Uterus (tissue), 2 donors: Measurements from ENCODE around the gene KCNJ11.

Experiments used
- POLR2A ChIP-seq, 2 donors: fragments of 450-650 bp; IDR thresholded peaks; one replicate each; pipeline ENCODE4 v1.6.1; 2016; ENCODE audit warnings: antibody characterized with exemption in 2 of 2, mild to moderate bottlenecking in 1 of 2, moderate library complexity in 1 of 2
- TF ChIP-seq, protein P1 (sequence below), 4 experiments: fragments of 200-600 bp in 2 of 4; fragments of 450-650 bp in 2 of 4; sonication (generic) in 2 of 4; IDR thresholded peaks; one replicate each; pipeline ENCODE4 v1.5.1; 2016 to 2019; ENCODE audit warnings: antibody characterized with exemption in 4 of 4, mild to moderate bottlenecking in 2 of 4, moderate library complexity in 1 of 4

- TF ChIP-seq, protein P1, sequence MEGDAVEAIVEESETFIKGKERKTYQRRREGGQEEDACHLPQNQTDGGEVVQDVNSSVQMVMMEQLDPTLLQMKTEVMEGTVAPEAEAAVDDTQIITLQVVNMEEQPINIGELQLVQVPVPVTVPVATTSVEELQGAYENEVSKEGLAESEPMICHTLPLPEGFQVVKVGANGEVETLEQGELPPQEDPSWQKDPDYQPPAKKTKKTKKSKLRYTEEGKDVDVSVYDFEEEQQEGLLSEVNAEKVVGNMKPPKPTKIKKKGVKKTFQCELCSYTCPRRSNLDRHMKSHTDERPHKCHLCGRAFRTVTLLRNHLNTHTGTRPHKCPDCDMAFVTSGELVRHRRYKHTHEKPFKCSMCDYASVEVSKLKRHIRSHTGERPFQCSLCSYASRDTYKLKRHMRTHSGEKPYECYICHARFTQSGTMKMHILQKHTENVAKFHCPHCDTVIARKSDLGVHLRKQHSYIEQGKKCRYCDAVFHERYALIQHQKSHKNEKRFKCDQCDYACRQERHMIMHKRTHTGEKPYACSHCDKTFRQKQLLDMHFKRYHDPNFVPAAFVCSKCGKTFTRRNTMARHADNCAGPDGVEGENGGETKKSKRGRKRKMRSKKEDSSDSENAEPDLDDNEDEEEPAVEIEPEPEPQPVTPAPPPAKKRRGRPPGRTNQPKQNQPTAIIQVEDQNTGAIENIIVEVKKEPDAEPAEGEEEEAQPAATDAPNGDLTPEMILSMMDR (IDR thresholded peaks at IDR 0.05) = no peak
- no peak for TF ChIP-seq POLR2A (IDR thresholded peaks at IDR 0.05)
Observed at GRCh38 chr11:17393472-17393871, 5.0 kb upstream of the KCNJ11 start.
